Activated CD8-positive, alpha-beta memory T cell treated with anti-CD3 and anti-CD28 coated beads for 24 hours (primary cell): ENCODE results near the gene ZBED1.

Experiments used
- DNase-seq: peaks from one replicate; pipeline ENCODE4 v3.0.0-alpha.2; 2020

The ZBED1 gene

GRCh38 chrX:2451501-2452316 lies 49.1 kb downstream of the ZBED1 start:
- DNase-seq = no peak

DNA sequence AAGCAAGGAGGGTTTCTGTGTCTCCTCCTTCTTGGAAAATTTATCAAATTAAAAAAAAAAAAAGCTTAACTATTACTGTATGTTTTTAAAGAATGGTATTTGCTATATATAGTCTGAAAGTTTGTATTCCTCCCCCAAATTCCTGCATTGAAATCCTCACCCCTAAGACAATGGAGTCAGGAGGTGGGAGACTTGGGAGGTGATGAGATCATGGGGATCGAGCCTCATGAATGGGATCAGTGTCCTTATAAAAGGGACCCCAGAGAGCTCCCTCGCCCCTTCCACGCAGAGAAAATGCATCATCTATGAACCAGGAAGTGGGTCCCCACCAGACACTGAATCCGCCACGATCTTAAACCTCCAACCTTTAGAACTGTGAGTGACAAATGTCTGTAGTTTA lies 50.1 kb downstream of the ZBED1 start:
- DNase-seq = no peak

- no peak for DNase-seq
Measured at GRCh38 chrX:2449135-2449886, 51.5 kb downstream of the ZBED1 start.

- DNase-seq = no peak
Measured at GRCh38 chrX:2447484-2447883, 53.3 kb downstream of the ZBED1 start.

GRCh38 chrX:2446815-2447214 lies 54.0 kb downstream of the ZBED1 start:
- no peak for DNase-seq

GRCh38 chrX:2445662-2446623 lies 54.8 kb downstream of the ZBED1 start:
- DNase-seq = no peak

GRCh38 chrX:2442694-2443093 lies 58.1 kb downstream of the ZBED1 start:
- DNase-seq = no peak

GRCh38 chrX:2441466-2441865 lies 59.3 kb downstream of the ZBED1 start:
- DNase-seq = no peak

DNA sequence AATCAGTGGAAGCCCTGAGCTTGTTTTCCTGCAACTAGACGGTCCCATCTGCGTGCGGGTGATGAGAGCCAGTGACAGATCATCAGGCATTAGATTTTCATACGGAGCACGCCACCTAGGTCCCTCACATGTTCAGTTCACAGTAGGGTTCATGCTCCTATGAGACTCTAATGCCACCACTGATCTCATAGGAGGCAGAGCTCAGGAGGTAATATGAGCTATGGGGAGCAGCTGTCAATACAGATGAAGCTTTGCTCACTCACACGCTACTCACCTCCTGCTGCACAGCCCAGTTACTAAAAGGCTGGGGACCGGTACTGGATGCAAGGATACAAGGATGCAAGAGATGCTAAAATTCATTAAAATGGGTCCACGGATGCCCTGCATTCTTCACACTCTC lies 61.2 kb downstream of the ZBED1 start:
- no peak for DNase-seq
